ENCODE results near the gene CHCHD6. TPM values are rescaled to one million over a fixed set of nuclear protein-coding genes. Genes with fewer than 3 reads are reported as not detected.
A peak's percentile ranks its signal among the peaks of the same experiment; 100 is the strongest.

The CHCHD6 gene
- total and polyA plus RNA-seq, 2 experiments from 2014 or later: 15.8 to 21.4 TPM

- no peak overlapping the region for H2AFZ ChIP-seq
- no peak overlapping the region for H3K4me2 ChIP-seq (ENCODE audit: unreplicated experiment)
- H3K9me2 ChIP-seq (ENCODE audit: insufficient read depth): no peaks in the 10 kb centered on the region
- no peaks in the 10 kb centered on the region for H3K4me1 ChIP-seq (ENCODE audit: insufficient read depth)
- no peak for DNase-seq
- no peaks in the 10 kb centered on the region for H3K9me3 ChIP-seq (ENCODE audit: low read depth)
- in situ Hi-C loops (cut with MboI): no loop called here
- no peak for TF ChIP-seq EZH2phosphoT487 (IDR thresholded peaks at IDR 0.05; ENCODE audit: insufficient read depth, low read depth)
- TF ChIP-seq EZH2 (IDR thresholded peaks at IDR 0.05; ENCODE audit: insufficient read depth, poor library complexity, severe bottlenecking): no peak
- no peaks in the 10 kb centered on the region for H3K79me2 ChIP-seq (ENCODE audit: insufficient read depth)
- no peaks in the 10 kb centered on the region for H3K36me3 ChIP-seq (ENCODE audit: low read depth)
- 97 to 100% methylated on average over 7 of the region's 7 CpGs for WGBS, 2 experiments (ENCODE audit: low coverage in 1 of 2, low lambda C conversion rate in 2 of 2, missing lambda C conversion rate in 2 of 2)
- no peaks in the 10 kb centered on the region for H3K27me3 ChIP-seq (replicated peaks; ENCODE audit: insufficient read depth)
- no peaks in the 10 kb centered on the region for H4K20me1 ChIP-seq (ENCODE audit: insufficient read depth)
- no peak overlapping the region for H3K27ac ChIP-seq
- no peak overlapping the region for H3K4me3 ChIP-seq
- H3F3A ChIP-seq (ENCODE audit: insufficient read depth): no peaks in the 10 kb centered on the region
- no peak overlapping the region for H3K9ac ChIP-seq
Measured at GRCh38 chr3:126766653-126767052, 62.6 kb downstream of the CHCHD6 start.

GRCh38 chr3:126768903-126769302, 64.9 kb downstream of the CHCHD6 start:
- Histone ChIP-seq H2AFZ (no peak overlapping the region), H3K4me1 (ENCODE audit: insufficient read depth) (peaks cover 5% of the 10 kb centered on the region; the same call in 1 of the 2 replicates), H3K27ac (no peak overlapping the region), H3K9ac (no peak overlapping the region), H3K27me3 (replicated peaks; ENCODE audit: insufficient read depth) (no peaks in the 10 kb centered on the region), H3K79me2 (ENCODE audit: insufficient read depth) (no peaks in the 10 kb centered on the region), H3K4me3 (no peak overlapping the region), H3F3A (ENCODE audit: insufficient read depth) (peaks cover 3% of the 10 kb centered on the region; the same call in 1 of the 2 replicates), H4K20me1 (ENCODE audit: insufficient read depth) (no peaks in the 10 kb centered on the region), H3K36me3 (ENCODE audit: low read depth) (no peaks in the 10 kb centered on the region), H3K9me3 (ENCODE audit: low read depth) (no peaks in the 10 kb centered on the region), H3K4me2 (ENCODE audit: unreplicated experiment) (no peak overlapping the region), H3K9me2 (ENCODE audit: insufficient read depth) (no peaks in the 10 kb centered on the region)
- in situ Hi-C loops (cut with MboI): no loop called here
- DNase-seq: no peak
- no peak for TF ChIP-seq EZH2 (IDR thresholded peaks at IDR 0.05; ENCODE audit: insufficient read depth, poor library complexity, severe bottlenecking)
- TF ChIP-seq EZH2phosphoT487 (IDR thresholded peaks at IDR 0.05; ENCODE audit: insufficient read depth, low read depth): no peak
- 93 to 96% methylated on average over 3 of the region's 3 CpGs for WGBS, 2 experiments (ENCODE audit: low coverage in 1 of 2, low lambda C conversion rate in 2 of 2, missing lambda C conversion rate in 2 of 2)

DNA sequence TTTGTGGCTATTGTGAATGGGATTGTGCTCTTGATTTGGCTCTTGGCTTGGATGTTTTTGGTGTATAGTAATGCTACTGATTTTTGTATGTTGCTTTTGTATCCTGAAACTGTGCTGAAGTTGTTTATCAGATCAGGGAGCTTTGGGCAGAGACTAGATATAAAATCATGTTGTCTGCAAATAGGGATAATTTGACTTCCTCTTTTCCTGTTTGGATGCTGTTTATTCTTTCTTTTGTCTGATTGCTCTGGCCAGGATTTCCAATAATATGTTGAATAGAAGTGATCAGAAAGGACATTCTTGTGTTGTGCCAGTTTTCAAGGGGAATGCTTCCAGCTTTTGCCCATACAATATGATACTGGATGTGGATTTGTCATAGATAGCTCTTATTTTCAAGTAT, 66.1 kb downstream of the CHCHD6 start:
- no peaks in the 10 kb centered on the region for H3K79me2 ChIP-seq (ENCODE audit: insufficient read depth)
- TF ChIP-seq EZH2 (IDR thresholded peaks at IDR 0.05; ENCODE audit: insufficient read depth, poor library complexity, severe bottlenecking) (no peak), EZH2phosphoT487 (IDR thresholded peaks at IDR 0.05; ENCODE audit: insufficient read depth, low read depth) (no peak)
- peaks cover 7% of the 10 kb centered on the region; the same call in 1 of the 2 replicates for H3F3A ChIP-seq (ENCODE audit: insufficient read depth)
- no peak overlapping the region for H3K27ac ChIP-seq
- DNase-seq: no peak
- H3K27me3 ChIP-seq (replicated peaks; ENCODE audit: insufficient read depth): no peaks in the 10 kb centered on the region
- H4K20me1 ChIP-seq (ENCODE audit: insufficient read depth): no peaks in the 10 kb centered on the region
- no peaks in the 10 kb centered on the region for H3K9me2 ChIP-seq (ENCODE audit: insufficient read depth)
- no peaks in the 10 kb centered on the region for H3K36me3 ChIP-seq (ENCODE audit: low read depth)
- no peak overlapping the region for H3K9ac ChIP-seq
- in situ Hi-C loops (cut with MboI): no loop called here
- no peak overlapping the region for H3K4me2 ChIP-seq (ENCODE audit: unreplicated experiment)
- peaks cover 13% of the 10 kb centered on the region for H3K4me1 ChIP-seq (ENCODE audit: insufficient read depth)
- H3K9me3 ChIP-seq (ENCODE audit: low read depth): no peaks in the 10 kb centered on the region
- no peak overlapping the region for H2AFZ ChIP-seq
- H3K4me3 ChIP-seq: no peak overlapping the region

GRCh38 chr3:126773167-126773566, 69.1 kb downstream of the CHCHD6 start:
- TF ChIP-seq EZH2 (IDR thresholded peaks at IDR 0.05; ENCODE audit: insufficient read depth, poor library complexity, severe bottlenecking) (no peak), EZH2phosphoT487 (IDR thresholded peaks at IDR 0.05; ENCODE audit: insufficient read depth, low read depth) (no peak)
- 90 to 93% methylated on average over 5 of the region's 5 CpGs for WGBS, 2 experiments (ENCODE audit: low coverage in 1 of 2, low lambda C conversion rate in 2 of 2, missing lambda C conversion rate in 2 of 2)

GRCh38 chr3:126773783-126774182, 69.7 kb downstream of the CHCHD6 start:
- Histone ChIP-seq H2AFZ (peak overlapping the region; percentile 8; the same call in 1 of the 2 replicates), H3K4me3 (no peak overlapping the region)
- in situ Hi-C loops (cut with MboI): no loop called here

More at GRCh38 chr3:126773167-126773566, 69.1 kb downstream of the CHCHD6 start:
- no peaks in the 10 kb centered on the region for H3K27me3 ChIP-seq (replicated peaks; ENCODE audit: insufficient read depth)
- DNase-seq: no peak
- in situ Hi-C loops (cut with MboI): no loop called here
- no peak overlapping the region for H3K27ac ChIP-seq
- no peaks in the 10 kb centered on the region for H3K79me2 ChIP-seq (ENCODE audit: insufficient read depth)
- H3K36me3 ChIP-seq (ENCODE audit: low read depth): no peaks in the 10 kb centered on the region
- peaks cover 7% of the 10 kb centered on the region; the same call in 1 of the 2 replicates for H3F3A ChIP-seq (ENCODE audit: insufficient read depth)
- H3K9ac ChIP-seq: no peak overlapping the region
- H3K4me1 ChIP-seq (ENCODE audit: insufficient read depth): peaks cover 13% of the 10 kb centered on the region
- no peaks in the 10 kb centered on the region for H4K20me1 ChIP-seq (ENCODE audit: insufficient read depth)
- no peaks in the 10 kb centered on the region for H3K9me3 ChIP-seq (ENCODE audit: low read depth)
- H3K4me2 ChIP-seq (ENCODE audit: unreplicated experiment): no peak overlapping the region
- H3K4me3 ChIP-seq: no peak overlapping the region
- H3K9me2 ChIP-seq (ENCODE audit: insufficient read depth): no peaks in the 10 kb centered on the region
- H2AFZ ChIP-seq: no peak overlapping the region

More at GRCh38 chr3:126773783-126774182, 69.7 kb downstream of the CHCHD6 start:
- Histone ChIP-seq H3K4me2 (ENCODE audit: unreplicated experiment) (peak overlapping the region; percentile 3), H3K36me3 (ENCODE audit: low read depth) (no peaks in the 10 kb centered on the region), H3F3A (ENCODE audit: insufficient read depth) (peaks cover 7% of the 10 kb centered on the region; the same call in 1 of the 2 replicates), H3K4me1 (ENCODE audit: insufficient read depth) (peaks cover 13% of the 10 kb centered on the region), H3K27me3 (replicated peaks; ENCODE audit: insufficient read depth) (no peaks in the 10 kb centered on the region), H3K27ac (peak overlapping the region; percentile 49), H3K9me3 (ENCODE audit: low read depth) (no peaks in the 10 kb centered on the region), H3K9me2 (ENCODE audit: insufficient read depth) (no peaks in the 10 kb centered on the region), H3K79me2 (ENCODE audit: insufficient read depth) (no peaks in the 10 kb centered on the region), H3K9ac (no peak overlapping the region), H4K20me1 (ENCODE audit: insufficient read depth) (no peaks in the 10 kb centered on the region)
- no peak for TF ChIP-seq EZH2 (IDR thresholded peaks at IDR 0.05; ENCODE audit: insufficient read depth, poor library complexity, severe bottlenecking)
- TF ChIP-seq EZH2phosphoT487 (IDR thresholded peaks at IDR 0.05; ENCODE audit: insufficient read depth, low read depth): no peak
- 79 to 81% methylated on average over 1 of the region's 1 CpG for WGBS, 2 experiments (ENCODE audit: low coverage in 1 of 2, low lambda C conversion rate in 2 of 2, missing lambda C conversion rate in 2 of 2)
- peak; percentile 51 for DNase-seq
